Heart right ventricle (tissue), 16 donors: ENCODE results near the gene BAIAP3. TPM values are rescaled to one million over a fixed set of nuclear protein-coding genes. Genes with fewer than 3 reads are reported as not detected.

ENCODE experiments used
- ATAC-seq, 8 donors: fragments of 200-7000 bp; cut with Tn5 transposase; one replicate each; pipeline ENCODE4 v1.9.1; 2020; ENCODE audit warnings: mild to moderate bottlenecking in 8 of 8, moderate library complexity in 8 of 8, moderate number of reproducible peaks in 1 of 8
- DNase-seq, 2 donors: peaks; one replicate each; pipeline ENCODE4 v3.0.0-alpha.2; 2020
- H3K27ac ChIP-seq, 10 donors: fragments of 200-600 bp; sonication (generic) in 2 of 10; one replicate each; pipeline versions ENCODE4 v1.5.0 to v1.8.0; 2020 to 2022; ENCODE audit warnings: mild to moderate bottlenecking in 3 of 10
- H3K27me3 ChIP-seq, 7 donors: fragments of 200-600 bp; one replicate each; pipeline ENCODE4 v1.8.0; 2021 to 2022; ENCODE audit warnings: mild to moderate bottlenecking in 2 of 7
- H3K36me3 ChIP-seq, 9 donors: fragments of 200-600 bp; sonication (generic) in 1 of 9; one replicate each; pipeline versions ENCODE4 v1.5.0 to v1.8.0; 2020 to 2022; ENCODE audit warnings: mild to moderate bottlenecking in 2 of 9
- H3K4me1 ChIP-seq, 9 donors: fragments of 200-600 bp; sonication (generic) in 1 of 9; one replicate each; pipeline versions ENCODE4 v1.5.0 to v1.8.0; 2020 to 2022; ENCODE audit warnings: mild to moderate bottlenecking in 4 of 9
- H3K4me3 ChIP-seq, 10 donors: fragments of 200-600 bp; sonication (generic) in 2 of 10; one replicate each; pipeline versions ENCODE4 v1.5.0 to v1.8.0; 2020 to 2022; ENCODE audit warnings: mild to moderate bottlenecking in 7 of 10, moderate library complexity in 2 of 10
- H3K9me3 ChIP-seq, 11 donors: fragments of 200-600 bp in 10 of 11; sonication (generic) in 2 of 11; one replicate each; pipeline versions ENCODE4 v1.5.0 to v1.8.0; 2013 to 2022; ENCODE audit warnings: mild to moderate bottlenecking in 2 of 11, control low read depth in 1 of 11, moderate library complexity in 1 of 11
- CTCF ChIP-seq, 9 donors: fragments of 200-600 bp; sonication (generic) in 2 of 9; IDR thresholded peaks; one replicate each; pipeline versions ENCODE4 v1.5.0 to v1.8.0; 2021 to 2022; ENCODE audit warnings: antibody characterized with exemption in 9 of 9, mild to moderate bottlenecking in 5 of 9, moderate library complexity in 1 of 9
- WGBS, 2 donors: extraction: QIAGEN DNeasy Blood & Tissue Kit; methylation state at CpG; one replicate each; pipeline ENCODE4 v1.1.7; 2013; ENCODE audit warnings: inconsistent platforms in 1 of 2; 5-methylcytosine and 5-hydroxymethylcytosine counted together
- intact Hi-C, 10 donors: fragments of 100-400 bp; cut with DNase I; formaldehyde crosslinking; loops; one replicate each; pipeline versions ENCODE4 v1.11.1 to v1.14.2; 2022
- polyA plus RNA-seq, 2 donors: library from polyadenylated mRNA; stranded (reverse); fragments of 200-250 nt; gene quantifications; one replicate each; pipeline ENCODE4 v1.2.3, GENCODE V29; 2013
- total RNA-seq, 10 donors: library from RNA; stranded (reverse); fragmentation: NEBNext Ultra II Directional in 3 of 10; extraction: Animal tissue kit (Norgen Biotek cat#: 25700) in 3 of 10; gene quantifications; one replicate each; pipeline versions ENCODE4 v1.2.1 to v1.2.4, GENCODE V29; 2021 to 2023
- donor health status: Arrhythmogenic right ventricular cardiomyopathy.
- donor health status: ischemic (EF 13 %, LVEDD 7.1; RV severe dilation, severe dysfunction).
- donor health status: healthy with polysubstance abuse.
- donor health status: DM: no; HTN: yes; CAD: no.
- donor health status: DM: no; HTN: no; CAD: no.
- donor health status: ischemic (EF 25% LVEDD 6.9; RV normal size, moderate dysfunction).
- donor health status: ischemic (EF 25% LVEDD 5.7; RV mildly dilated, moderate dysfunction).
- donor health status: healthy.
- donor health status: DM: yes; HTN: yes; CAD: no.
- donor health status: Ischemic cardiomyopathy.
- donor health status: ischemic (EF 35%, LVEDD 5.7; RV mildly dilated, moderate dysfunction).
- donor health status: nonischemic (EF 11% LVEDD 7.7; RV severe dilation, severe dysfunction).
- donor health status: DM: yes; HTN: yes; CAD: no.
- donor health status: PGD.
- donor health status: ischemic (EF 29% LVEDD 5.4; RV normal size, mild dysfunction).
- donor health status: nonischemic (EF 23%, LVEDD 6.1; RV moderate dilation, normal function).

BAIAP3 gene
- total and polyA plus RNA-seq, 12 donors: 0.37 to 6.8 (median 2.0) TPM

- 1% methylated on average over 69 to 117 of the region's 117 CpGs for WGBS, 2 donors
- Histone ChIP-seq H3K4me3 (peak within 1 kb of the TSS; percentile 60 to 99 (median 84)), H3K36me3 (peaks cover 0 to 24% (median 3%) of the 10 kb centered on the region in 9 donors), H3K27me3 (no peaks in the 10 kb centered on the region), H3K4me1 (peaks cover 21 to 41% (median 36%) of the 10 kb centered on the region in 9 donors), H3K9me3 (no peaks in the 10 kb centered on the region), H3K27ac (peak within 1 kb of the TSS; percentile 96 to 100 (median 99))
- no peak for TF ChIP-seq CTCF (IDR thresholded peaks at IDR 0.05)
- intact Hi-C loops: loop anchor here in 1 of 10 donors (5.0 kb wide), 1 partner anchor 43 kb away; the partner anchor contains the start of genes GNPTG and TSR3
- ATAC-seq (peak; percentile 87 to 94 (median 88)), DNase-seq (peak; percentile 96 to 98)
Observed at GRCh38 chr16:1308977-1309885, 24.2 kb upstream of the BAIAP3 start, which contains the start of gene UBE2I. Gene UBE2I (plus strand): TSS chr16:1309636. CDS start chr16:1314031, 4,395 bp downstream.

GRCh38 chr16:1309888-1310831, 23.3 kb upstream of the BAIAP3 start:
- Histone ChIP-seq H3K27ac (peak overlapping the region; percentile 70 to 100 (median 92)), H3K27me3 (no peaks in the 10 kb centered on the region), H3K9me3 (no peaks in the 10 kb centered on the region), H3K4me1 (peaks cover 21 to 45% (median 35%) of the 10 kb centered on the region in 9 donors), H3K4me3 (peak overlapping the region; percentile 60 to 99 (median 84)), H3K36me3 (peaks cover 0 to 33% (median 12%) of the 10 kb centered on the region in 9 donors)
- intact Hi-C loops: loop anchor here in 3 of 10 donors (5.0 to 10.0 kb wide), 3 partner anchors 42 to 102 kb away; partner anchors contain the start of genes GNPTG (in 2 of the 3), TSR3 (in 2 of the 3) and UNKL (in 1 of the 3)
- no peak for TF ChIP-seq CTCF (IDR thresholded peaks at IDR 0.05)
- 1 to 2% methylated on average over 51 to 77 of the region's 77 CpGs for WGBS, 2 donors
- ATAC-seq (no peak), DNase-seq (peak; percentile 40 to 55)

GRCh38 chr16:1310832-1311200, 22.6 kb upstream of the BAIAP3 start:
- intact Hi-C loops: loop anchor here in 2 of 10 donors (5.0 to 10.0 kb wide), 3 partner anchors 41 to 101 kb away; partner anchors contain the start of genes GNPTG (in 1 of the 2), TSR3 (in 1 of the 2) and UNKL (in 1 of the 2)
- H3K4me3 ChIP-seq: peak overlapping the region; percentile 60 to 99 (median 84)
- no peak for DNase-seq
- no peaks in the 10 kb centered on the region for H3K27me3 ChIP-seq
- TF ChIP-seq CTCF (IDR thresholded peaks at IDR 0.05): no peak
- peaks cover 0 to 40% (median 18%) of the 10 kb centered on the region in 9 donors for H3K36me3 ChIP-seq
- ATAC-seq: no peak
- no peaks in the 10 kb centered on the region for H3K9me3 ChIP-seq
- peaks cover 21 to 45% (median 35%) of the 10 kb centered on the region in 9 donors for H3K4me1 ChIP-seq
- 2 to 3% methylated on average over 14 of the region's 14 CpGs for WGBS, 2 donors
- H3K27ac ChIP-seq: peak overlapping the region in 9 of 10 donors; percentile 70 to 100 (median 85)
